GM18861 (cell line): Measurements from ENCODE around the gene GSPT1.
"Not testable (repeated sequence)": the region's sequence is repeated elsewhere in the genome, so short reads cannot be mapped to it uniquely, and the experiment has no call there.

Source experiments
- ATAC-seq: cut with Tn5 transposase; IDR thresholded peaks from one replicate; pipeline ENCODE4 v1.9.1; 2021; ENCODE audit not compliant: unreplicated experiment

GSPT1 gene

GRCh38 chr16:11915644-11916523 lies at the start of gene GSPT1:
TSS of gene GSPT1 (minus strand) at chr16:11915956. CDS start at chr16:11915720, 236 bp downstream.
- ATAC-seq = peak; percentile 69

DNA sequence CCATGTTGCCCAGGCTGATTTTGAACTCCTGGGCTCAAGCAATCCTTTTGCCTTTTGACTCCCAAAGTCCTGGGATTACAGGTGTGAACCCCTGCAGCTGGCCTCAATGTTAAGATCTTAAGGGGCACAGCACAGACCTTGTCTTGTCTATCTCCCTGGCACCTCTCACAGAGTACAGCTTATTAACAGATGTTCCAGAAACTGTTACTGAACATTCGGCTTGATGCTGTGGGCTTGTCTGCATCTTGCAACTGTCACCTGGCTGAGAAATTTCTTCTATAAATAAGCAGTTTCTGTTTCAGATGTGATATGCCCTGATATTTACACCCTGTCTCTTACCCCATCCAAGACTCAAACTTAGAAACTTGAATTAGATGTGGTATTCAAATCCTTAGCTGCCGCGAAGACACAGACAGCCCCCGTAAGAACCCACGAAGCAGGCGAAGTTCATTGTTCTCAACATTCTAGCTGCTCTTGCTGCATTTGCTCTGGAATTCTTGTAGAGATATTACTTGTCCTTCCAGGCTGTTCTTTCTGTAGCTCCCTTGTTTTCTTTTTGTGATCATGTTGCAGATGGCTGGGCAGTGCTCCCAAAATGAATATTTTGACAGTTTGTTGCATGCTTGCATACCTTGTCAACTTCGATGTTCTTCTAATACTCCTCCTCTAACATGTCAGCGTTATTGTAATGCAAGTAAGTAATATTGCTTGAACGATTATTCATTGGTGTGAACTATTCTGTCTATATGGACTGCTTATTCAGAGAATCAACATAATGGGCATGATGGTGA lies 49.2 kb upstream of the GSPT1 start, which contains the start of gene TNFRSF17:
Gene TNFRSF17 (plus strand): TSS at position 450 of the 791 bp plus-strand sequence. CDS start 115 bp downstream, at position 565.
- peak; percentile 74 for ATAC-seq

GRCh38 chr16:11963706-11964105 lies 48.0 kb upstream of the GSPT1 start:
- no peak for ATAC-seq

- not testable (repeated sequence) for ATAC-seq
Measured at GRCh38 chr16:11962978-11963377, 47.2 kb upstream of the GSPT1 start.

- ATAC-seq = not testable (repeated sequence)
Measured at GRCh38 chr16:11962457-11962856, 46.7 kb upstream of the GSPT1 start.

DNA sequence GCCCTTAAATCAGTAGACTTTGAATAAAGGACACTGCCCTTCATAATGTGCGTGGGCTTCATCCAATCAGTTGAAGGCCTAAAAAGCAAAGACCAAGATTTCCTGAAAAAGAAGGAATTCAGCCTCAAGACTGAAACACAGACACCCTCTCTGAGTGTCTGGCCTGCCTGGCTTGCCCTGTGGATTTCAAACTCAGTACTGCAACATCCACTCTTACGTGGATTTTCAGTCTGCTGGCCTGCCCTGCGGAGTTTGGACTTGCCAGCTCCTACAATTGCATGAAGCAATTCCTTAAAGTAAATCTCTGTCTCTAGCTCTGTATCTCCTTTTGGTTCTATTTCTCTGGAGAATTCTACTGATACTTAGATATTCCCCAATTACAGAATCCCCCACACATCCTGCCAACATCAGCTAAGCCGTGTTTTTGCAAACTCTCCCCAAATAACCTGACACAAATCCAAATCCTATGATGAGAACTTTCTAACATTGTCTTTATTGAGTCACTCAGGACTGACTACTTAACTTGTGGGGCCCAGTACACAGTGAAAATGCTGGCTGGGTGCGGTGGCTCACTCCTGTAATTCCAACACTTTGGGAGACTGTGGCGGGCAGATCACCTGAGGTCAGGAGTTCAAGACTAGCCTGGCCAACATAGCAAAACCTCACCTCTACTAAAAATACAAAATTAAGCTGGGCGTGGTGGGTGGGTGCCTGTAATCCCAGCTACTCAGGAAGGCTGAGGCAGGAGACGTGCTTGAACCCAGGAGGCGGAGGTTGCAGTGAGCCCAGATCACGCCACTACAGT lies 42.0 kb upstream of the GSPT1 start:
- no peak for ATAC-seq

- no peak for ATAC-seq
Measured at GRCh38 chr16:11956558-11956957, 40.8 kb upstream of the GSPT1 start.

DNA sequence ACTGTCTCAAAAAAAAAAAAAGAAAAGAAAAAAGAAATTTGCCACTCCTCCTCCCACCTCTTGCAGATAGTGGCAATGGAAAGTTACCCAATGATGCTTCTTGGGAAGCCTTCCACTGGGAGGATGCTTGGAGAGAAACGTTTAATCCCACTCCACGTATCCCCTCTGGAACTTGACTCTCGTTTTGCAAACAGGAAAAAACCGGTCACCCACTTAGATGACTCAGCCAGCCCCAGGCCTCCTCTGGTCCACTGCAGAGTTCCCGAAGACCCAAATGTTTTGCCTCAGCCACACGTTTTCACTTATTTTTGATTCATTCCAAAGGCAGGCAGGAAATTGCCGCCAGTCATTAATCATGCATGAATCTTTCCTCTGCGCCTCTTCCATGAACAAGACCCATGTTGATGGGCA lies 40.0 kb upstream of the GSPT1 start:
- no peak for ATAC-seq

DNA sequence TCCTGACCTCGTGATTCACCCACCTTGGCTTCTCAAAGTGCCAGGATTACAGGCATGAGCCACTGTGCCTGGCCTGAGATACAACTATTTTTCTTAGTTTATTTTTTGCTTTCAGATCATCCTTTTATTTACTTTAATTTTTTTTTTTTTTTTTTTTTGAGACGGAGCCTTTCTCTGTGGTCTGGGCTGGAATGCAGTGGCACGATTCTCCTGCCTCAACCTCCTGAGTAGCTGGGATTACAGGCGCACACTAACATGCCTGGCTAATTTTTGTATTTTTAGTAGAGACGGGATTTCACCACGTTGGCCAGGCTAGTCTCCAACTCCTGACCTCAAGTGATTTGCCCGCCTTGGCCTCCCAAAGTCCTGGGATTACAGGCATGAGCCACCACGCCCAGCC lies 37.8 kb upstream of the GSPT1 start:
- not testable (repeated sequence) for ATAC-seq

- ATAC-seq = no peak
Measured at GRCh38 chr16:11950388-11950787, 34.6 kb upstream of the GSPT1 start.

DNA sequence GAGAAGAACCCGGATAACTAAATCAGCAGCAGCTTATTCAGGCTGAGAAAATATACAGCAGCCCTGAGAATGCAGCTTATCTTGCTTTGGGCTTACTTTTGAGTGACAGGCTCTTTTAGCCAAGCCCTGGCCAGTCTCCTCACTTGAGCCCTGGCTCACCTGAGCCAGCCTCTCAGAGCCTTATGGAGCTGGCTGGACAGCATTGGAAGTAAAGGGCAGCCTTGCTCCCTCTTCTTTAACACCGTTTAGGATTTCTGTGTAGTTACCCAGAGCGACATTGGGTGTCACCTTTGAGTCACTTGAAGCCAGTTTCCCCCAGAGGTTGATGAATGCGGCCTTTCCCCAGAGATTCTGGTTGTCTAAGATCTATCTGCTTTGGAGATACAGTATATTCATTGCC lies 33.8 kb upstream of the GSPT1 start:
- ATAC-seq = peak; percentile 70

- no peak for ATAC-seq
Measured at GRCh38 chr16:11948819-11949218, 33.1 kb upstream of the GSPT1 start.

- no peak for ATAC-seq
Measured at GRCh38 chr16:11946433-11946832, 30.7 kb upstream of the GSPT1 start.

GRCh38 chr16:11941945-11942344 lies 26.2 kb upstream of the GSPT1 start, which contains the start of gene NPIPB2:
TSS of gene NPIPB2 (minus strand) at chr16:11942045. CDS start at chr16:11942045, 0 bp downstream.
- ATAC-seq = not testable (repeated sequence)

- not testable (repeated sequence) for ATAC-seq
Measured at GRCh38 chr16:11927350-11927749, 11.6 kb upstream of the GSPT1 start.

DNA sequence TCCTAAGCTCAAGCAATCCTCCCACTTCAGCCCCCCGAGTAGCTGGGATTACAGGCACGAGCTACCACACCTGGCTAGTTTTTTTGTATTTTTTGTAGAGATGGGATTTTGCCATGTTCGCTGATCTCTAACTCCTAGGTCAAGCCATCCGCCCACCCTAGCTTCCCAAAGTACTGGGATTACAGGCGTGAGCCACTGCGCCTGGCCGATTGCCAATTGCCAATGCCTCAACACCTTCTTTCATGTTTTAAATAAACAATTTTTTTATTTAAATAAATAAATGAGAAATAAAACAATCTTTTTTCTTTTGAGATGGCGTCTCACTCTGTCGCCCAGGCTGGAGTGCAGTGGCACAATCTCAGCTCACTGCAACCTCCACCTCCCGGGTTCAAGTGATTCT lies 8.3 kb upstream of the GSPT1 start:
- not testable (repeated sequence) for ATAC-seq

GRCh38 chr16:11916524-11917285 lies 949 bp upstream of the GSPT1 start:
- ATAC-seq = no peak

- ATAC-seq = peak; percentile 19
Measured at GRCh38 chr16:11915114-11915643, 577 bp downstream of the GSPT1 start.

GRCh38 chr16:11914210-11915113 lies 1.3 kb downstream of the GSPT1 start:
- ATAC-seq = no peak
